ENCODE results near the gene DAP.
"Not testable (repeated sequence)": the region's sequence is repeated elsewhere in the genome, so short reads cannot be mapped to it uniquely, and the experiment has no call there.

DAP gene

GRCh38 chr5:10719965-10720364 lies 41.1 kb downstream of the DAP start:
- FAIRE-seq (no peak), DNase-seq (ENCODE audit: insufficient read length, low spot score) (no peak)
- TF ChIP-seq CTCF (IDR thresholded peaks at IDR 0.05; ENCODE audit: insufficient read depth, missing control alignments) = no peak

GRCh38 chr5:10718617-10719016 lies 42.4 kb downstream of the DAP start:
- DNase-seq (ENCODE audit: insufficient read length, low spot score); FAIRE-seq: not testable (repeated sequence)

- not testable (repeated sequence) for DNase-seq (ENCODE audit: insufficient read length, low spot score); FAIRE-seq
Observed at GRCh38 chr5:10716825-10717224, 44.2 kb downstream of the DAP start.

- FAIRE-seq (no peak), DNase-seq (ENCODE audit: insufficient read length, low spot score) (no peak)
- no peak for TF ChIP-seq CTCF (IDR thresholded peaks at IDR 0.05; ENCODE audit: insufficient read depth, missing control alignments)
Observed at GRCh38 chr5:10715605-10716290, 45.3 kb downstream of the DAP start.

- DNase-seq (ENCODE audit: insufficient read length, low spot score) = no peak
- TF ChIP-seq CTCF (IDR thresholded peaks at IDR 0.05; ENCODE audit: insufficient read depth, missing control alignments) = no peak
- no peak for FAIRE-seq
Observed at GRCh38 chr5:10712574-10713366, 48.3 kb downstream of the DAP start.

GRCh38 chr5:10711562-10711961 lies 49.5 kb downstream of the DAP start:
- DNase-seq (ENCODE audit: insufficient read length, low spot score) (no peak), FAIRE-seq (no peak)
- TF ChIP-seq CTCF (IDR thresholded peaks at IDR 0.05; ENCODE audit: insufficient read depth, missing control alignments) = no peak

GRCh38 chr5:10710513-10711128 lies 50.4 kb downstream of the DAP start:
- no peak for TF ChIP-seq CTCF (IDR thresholded peaks at IDR 0.05; ENCODE audit: insufficient read depth, missing control alignments)
- FAIRE-seq = no peak
- DNase-seq (ENCODE audit: insufficient read length, low spot score) = no peak

GRCh38 chr5:10709933-10710332 lies 51.1 kb downstream of the DAP start:
- no peak for DNase-seq (ENCODE audit: insufficient read length, low spot score)
- no peak for TF ChIP-seq CTCF (IDR thresholded peaks at IDR 0.05; ENCODE audit: insufficient read depth, missing control alignments)
- FAIRE-seq = no peak

All from D721Med (cell line).